D721Med (cell line): Measurements from ENCODE around the gene MBOAT1.

ENCODE experiments used
- DNase-seq: peaks from one replicate; pipeline ENCODE4 v3.0.0; 2011; ENCODE audit warnings: low spot score; ENCODE audit not compliant: insufficient read length
- FAIRE-seq: peaks from 2 replicates; lab custom pipeline; 2011; peaks lifted over from hg19 to GRCh38; lab: Jason Lieb, UNC
- CTCF ChIP-seq: IDR thresholded peaks from 2 replicates; pipeline ENCODE4 v1.5.1; 2012; ENCODE audit warnings: mild to moderate bottlenecking, control low read depth; ENCODE audit not compliant: insufficient read depth; ENCODE audit errors: missing control alignments

The MBOAT1 gene

GRCh38 chr6:20197251-20197650, 15.0 kb downstream of the MBOAT1 start:
- DNase-seq (no peak), FAIRE-seq (no peak)

GRCh38 chr6:20192625-20193024, 19.6 kb downstream of the MBOAT1 start:
- no peak for TF ChIP-seq CTCF
- FAIRE-seq, result no peak
- no peak for DNase-seq

More at GRCh38 chr6:20197251-20197650, 15.0 kb downstream of the MBOAT1 start:
- TF ChIP-seq CTCF, result no peak

GRCh38 chr6:20191992-20192391, 20.3 kb downstream of the MBOAT1 start:
- no peak for TF ChIP-seq CTCF

GRCh38 chr6:20188630-20189075, 23.6 kb downstream of the MBOAT1 start:
- FAIRE-seq (no peak), DNase-seq (no peak)
- TF ChIP-seq CTCF, result no peak

More at GRCh38 chr6:20191992-20192391, 20.3 kb downstream of the MBOAT1 start:
- FAIRE-seq, result no peak
- DNase-seq, result no peak

GRCh38 chr6:20186981-20187380, 25.3 kb downstream of the MBOAT1 start:
- no peak for DNase-seq
- FAIRE-seq, result no peak
- no peak for TF ChIP-seq CTCF

GRCh38 chr6:20183706-20184105, 28.6 kb downstream of the MBOAT1 start:
- no peak for TF ChIP-seq CTCF
- DNase-seq (no peak), FAIRE-seq (no peak)

GRCh38 chr6:20182926-20183521, 29.2 kb downstream of the MBOAT1 start:
- no peak for DNase-seq
- no peak for FAIRE-seq
- TF ChIP-seq CTCF, result no peak
